ENCODE results near the gene DOK1.

DOK1 gene

DNA sequence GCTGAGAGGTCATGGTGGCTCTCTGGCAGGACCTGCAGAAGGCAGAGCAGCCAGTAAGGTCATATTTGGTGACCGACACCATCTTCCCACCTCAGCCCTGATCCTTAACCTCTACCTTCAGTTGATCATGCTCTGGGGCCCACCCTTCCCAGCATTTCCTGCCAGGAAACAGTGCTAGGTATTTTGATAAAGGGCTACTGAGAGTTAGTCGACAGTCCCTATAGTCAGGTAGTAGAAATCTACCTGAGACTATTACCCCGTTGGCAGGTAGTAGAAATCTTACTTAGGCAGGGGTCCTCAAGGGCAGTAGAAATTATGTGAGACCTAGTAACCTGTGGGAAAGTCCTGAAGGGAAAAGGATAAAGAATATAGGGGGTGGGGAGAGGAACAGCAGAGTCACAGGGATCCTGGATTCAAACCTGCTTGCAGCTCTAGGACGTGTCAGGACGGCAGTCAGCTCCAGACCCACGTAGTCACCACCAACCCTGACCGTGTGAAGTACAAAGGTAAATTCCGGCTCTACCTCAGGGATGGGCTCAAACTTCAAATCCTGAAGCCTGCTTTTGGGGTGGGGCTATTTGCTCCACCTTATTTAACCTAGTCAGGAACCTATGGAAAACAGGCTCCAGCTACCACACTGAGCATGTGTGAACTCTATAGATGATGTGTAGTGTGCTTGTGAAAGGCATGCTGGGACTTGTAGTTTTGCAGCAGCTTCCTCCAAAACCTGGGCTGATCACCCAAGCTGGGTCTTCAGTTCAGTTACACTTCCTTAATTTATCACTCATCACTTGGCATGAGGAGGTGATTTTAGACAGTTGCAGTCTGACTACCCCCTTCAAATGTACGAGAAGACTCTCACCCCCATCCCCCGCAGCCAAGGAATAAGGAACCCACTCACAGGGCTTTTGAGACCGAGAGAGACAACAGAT is 28.5 kb upstream of the DOK1 start, which contains the start of gene DQX1:
DQX1 (minus strand) TSS at position 515 of the 932 bp plus-strand sequence; CDS start at position 13, 502 bp downstream.
- peak; percentile 37 to 53 for DNase-seq

GRCh38 chr2:74526649-74527230 is 27.8 kb upstream of the DOK1 start:
- no peak for DNase-seq

DNA sequence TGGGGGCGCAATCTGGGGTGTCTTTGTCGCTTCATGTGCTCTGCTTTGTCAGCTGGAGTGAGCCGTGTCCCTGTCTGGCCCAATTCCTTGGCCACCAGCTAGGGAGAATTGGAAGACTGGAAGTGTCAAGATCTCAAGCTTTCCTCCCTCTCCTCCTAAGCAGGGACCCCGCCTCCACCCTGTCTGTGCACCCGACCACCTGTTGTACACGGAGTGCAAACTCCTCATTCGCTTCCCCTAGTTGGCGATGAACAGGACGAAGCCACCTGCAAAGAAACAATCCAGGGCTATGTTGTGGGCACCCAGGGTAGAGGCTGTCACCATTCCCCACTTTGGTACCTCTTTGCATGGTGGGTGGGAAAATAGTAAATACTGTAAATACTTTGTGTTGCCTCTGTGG is 26.8 kb upstream of the DOK1 start:
- DNase-seq, result no peak

GRCh38 chr2:74528600-74529356 is 25.7 kb upstream of the DOK1 start:
- DNase-seq, result no peak

GRCh38 chr2:74529357-74530238 is 24.9 kb upstream of the DOK1 start, which contains the start of the genes AUP1 and HTRA2:
AUP1 (minus strand) TSS chr2:74529706; CDS start chr2:74529629, 77 bp downstream.
HTRA2 (plus strand) TSS chr2:74529933; CDS start chr2:74530007, 74 bp downstream.
- DNase-seq, result peak; percentile 95 to 99

- DNase-seq, result peak in 1 of 2 experiments; percentile 50
These were observed 24.0 kb upstream of the DOK1 start for GRCh38 chr2:74530239-74531187.

DNA sequence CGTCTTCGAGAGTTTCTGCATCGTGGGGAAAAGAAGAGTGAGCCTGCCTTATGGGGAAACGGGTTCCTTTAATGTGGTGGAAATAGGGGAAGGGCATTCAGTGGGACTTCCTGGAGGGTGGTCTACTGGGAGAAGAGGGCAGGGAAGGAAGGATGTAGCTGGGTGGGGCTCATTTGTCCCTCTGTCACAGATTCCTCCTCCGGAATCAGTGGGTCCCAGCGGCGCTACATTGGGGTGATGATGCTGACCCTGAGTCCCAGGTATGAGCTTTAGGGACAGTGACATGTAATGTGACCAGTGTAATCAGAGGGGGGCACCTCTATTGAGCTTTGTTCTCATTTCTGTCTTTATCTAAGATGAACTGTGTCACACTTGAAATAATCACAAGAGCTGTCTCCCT is 22.9 kb upstream of the DOK1 start:
- DNase-seq, result no peak

DNA sequence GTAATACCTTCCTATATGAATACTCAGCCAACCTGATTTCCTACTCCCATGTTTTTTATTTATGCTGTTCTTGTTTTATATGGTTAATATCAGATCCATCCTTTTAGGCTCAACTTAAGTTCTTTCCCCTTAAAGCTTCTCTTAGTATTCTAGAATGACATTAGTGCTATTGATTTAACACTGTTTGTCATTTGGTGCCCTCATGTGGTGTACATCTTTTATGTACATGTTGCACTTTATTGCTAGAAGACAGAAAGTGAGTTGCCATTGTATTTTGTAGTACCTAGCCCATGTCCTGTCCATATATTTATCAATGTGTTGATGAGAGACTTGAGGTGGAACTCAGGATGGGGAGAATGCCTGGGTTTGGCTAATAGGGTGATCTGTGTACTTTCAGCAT is 22.3 kb upstream of the DOK1 start:
- DNase-seq, result peak in 1 of 2 experiments; percentile 19

GRCh38 chr2:74533464-74533863 is 21.1 kb upstream of the DOK1 start:
- no peak for DNase-seq

DNA sequence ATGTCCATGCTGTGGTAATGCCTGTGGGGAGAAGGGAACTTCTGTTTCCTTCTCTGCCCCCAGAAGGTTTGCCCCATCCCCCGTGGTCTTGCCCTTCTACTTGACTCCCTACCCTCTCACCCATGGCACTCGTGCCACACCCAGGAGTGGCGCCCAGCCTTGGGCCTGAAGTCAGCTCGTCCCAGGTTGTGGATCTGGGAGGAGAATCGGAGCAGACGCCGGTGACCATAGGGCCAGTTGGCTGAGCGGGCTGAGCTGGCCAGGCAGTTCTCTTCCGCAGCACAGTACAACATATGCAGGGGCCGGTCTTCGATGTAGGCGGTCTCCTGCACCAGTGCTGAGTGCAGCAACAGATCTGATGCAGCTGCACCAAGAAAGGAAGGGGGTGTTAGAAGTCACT is 20.1 kb upstream of the DOK1 start:
- no peak for DNase-seq

DNA sequence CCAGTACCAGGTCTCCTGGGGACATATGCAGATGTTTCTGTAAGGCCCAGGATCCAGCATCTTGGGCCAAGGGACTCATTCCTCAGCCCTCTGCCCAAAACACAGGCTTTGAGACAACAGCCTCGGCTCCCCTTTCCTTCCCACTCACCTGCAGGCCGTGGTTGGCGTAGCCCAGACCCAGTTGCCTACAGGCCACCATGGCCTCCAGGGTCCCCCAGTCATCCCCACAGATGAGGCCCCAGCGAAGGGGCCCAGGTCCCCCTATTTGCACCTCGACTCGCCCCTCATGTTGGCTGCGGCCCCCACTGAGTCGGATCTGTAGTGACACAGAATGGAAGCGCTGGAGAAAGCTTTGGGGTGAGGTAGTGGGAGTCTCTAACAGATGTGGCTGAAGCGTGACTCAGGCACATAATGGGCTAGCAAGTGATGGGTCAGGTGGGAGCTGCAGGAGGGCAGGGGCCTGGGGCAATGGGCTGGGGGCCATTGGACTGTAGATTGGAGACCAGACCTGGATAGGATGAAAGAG is 19.0 kb upstream of the DOK1 start:
- DNase-seq, result no peak

DNA sequence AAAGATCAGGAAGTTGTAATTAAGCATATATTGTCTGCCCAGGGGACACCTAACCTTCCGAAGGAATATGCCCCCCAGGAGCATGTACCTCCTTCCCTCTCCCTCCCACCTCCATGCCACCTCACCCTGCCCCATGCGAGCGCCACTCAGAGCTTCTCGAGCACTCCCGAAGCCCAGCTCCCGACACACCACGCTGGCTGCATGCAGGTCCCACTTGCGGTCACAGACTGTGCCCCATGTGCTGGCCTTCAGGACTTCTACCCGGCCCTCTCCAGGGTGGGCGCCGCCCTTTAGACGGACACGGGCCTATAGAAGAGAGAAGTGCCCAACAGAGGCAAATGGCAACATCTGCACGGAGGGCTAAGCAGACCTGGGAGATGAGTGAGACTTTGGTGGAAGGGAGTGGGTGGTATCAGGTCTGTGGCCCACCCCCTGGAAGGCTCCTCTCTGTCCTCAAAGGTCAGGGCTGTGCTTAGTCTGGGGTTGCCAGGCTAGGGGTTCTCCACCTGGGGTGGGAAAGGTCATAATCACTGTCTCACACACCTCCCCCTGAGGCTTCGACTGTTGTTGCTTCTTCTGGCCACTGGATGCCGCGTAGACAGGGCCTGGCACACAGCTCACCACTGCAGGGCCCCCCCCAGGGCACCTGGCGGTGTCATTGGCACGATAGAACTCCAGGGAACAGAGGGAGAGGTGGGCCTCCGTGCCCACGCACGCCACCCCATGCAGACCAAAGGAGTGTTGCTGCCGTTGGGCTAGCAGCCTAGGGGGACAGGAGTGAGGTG is 18.2 kb upstream of the DOK1 start:
- no peak for DNase-seq

GRCh38 chr2:74537140-74537539 is 17.4 kb upstream of the DOK1 start:
- DNase-seq, result no peak

GRCh38 chr2:74538881-74539339 is 15.6 kb upstream of the DOK1 start:
- DNase-seq, result no peak

DNA sequence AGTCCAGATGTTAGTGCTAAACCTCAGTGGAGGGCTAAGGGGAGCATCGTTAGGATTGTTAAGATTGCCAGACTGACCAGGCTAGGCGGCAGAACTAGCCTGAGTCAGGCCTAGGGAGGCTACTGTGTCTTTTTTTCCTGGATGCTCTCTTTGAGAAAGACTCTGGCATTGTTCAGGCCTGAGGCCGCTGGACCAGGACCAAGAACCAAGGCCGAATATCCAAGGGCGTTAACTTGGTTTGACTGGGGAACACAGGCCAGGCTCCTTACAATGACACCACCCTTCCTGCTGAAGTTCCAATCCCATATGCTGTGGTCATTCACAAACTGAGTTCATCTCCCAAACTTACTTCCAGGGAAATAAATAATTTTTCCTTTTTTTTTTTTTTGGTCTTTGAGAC is 14.2 kb upstream of the DOK1 start:
- no peak for DNase-seq

- DNase-seq, result no peak
These were observed 11.5 kb upstream of the DOK1 start for GRCh38 chr2:74542978-74543377.

DNA sequence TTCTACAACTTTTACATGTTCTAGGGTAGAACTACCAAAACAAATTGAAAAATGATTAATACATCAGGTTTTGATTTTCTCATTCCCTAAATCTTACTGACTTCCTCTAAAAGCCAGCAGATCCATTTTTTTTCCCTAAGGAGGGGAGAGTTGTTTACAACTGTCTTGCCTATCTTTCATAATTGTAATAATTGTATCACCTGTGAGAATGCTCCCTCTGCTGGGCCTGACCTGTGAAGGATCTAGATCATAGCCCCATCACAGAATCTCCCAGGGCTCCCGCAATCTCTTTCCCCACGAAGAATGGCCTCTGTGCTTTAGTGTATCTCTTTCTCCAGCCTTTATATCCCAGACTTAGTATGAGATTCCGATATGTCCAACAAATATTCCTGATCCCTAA is 9.9 kb upstream of the DOK1 start:
- DNase-seq, result no peak

DNA sequence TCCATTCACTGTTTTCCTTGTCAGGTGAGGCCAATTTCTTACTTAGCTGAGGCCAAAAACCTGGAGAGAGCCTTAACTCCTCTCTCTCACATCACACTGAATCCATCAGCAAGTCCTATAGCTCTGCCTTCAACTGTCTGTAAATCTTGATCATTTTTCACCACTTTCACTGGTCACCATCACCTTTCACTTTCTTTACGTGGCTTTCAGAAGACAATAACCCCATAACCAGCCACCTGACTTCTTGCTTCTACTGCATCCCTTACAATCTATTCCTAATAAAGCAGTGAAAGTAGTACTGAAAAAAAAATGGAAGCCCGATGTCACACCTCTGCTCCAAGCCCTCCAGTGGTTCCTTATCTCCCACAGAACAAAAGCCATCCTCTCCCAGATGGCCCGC is 8.5 kb upstream of the DOK1 start:
- no peak for DNase-seq

DNA sequence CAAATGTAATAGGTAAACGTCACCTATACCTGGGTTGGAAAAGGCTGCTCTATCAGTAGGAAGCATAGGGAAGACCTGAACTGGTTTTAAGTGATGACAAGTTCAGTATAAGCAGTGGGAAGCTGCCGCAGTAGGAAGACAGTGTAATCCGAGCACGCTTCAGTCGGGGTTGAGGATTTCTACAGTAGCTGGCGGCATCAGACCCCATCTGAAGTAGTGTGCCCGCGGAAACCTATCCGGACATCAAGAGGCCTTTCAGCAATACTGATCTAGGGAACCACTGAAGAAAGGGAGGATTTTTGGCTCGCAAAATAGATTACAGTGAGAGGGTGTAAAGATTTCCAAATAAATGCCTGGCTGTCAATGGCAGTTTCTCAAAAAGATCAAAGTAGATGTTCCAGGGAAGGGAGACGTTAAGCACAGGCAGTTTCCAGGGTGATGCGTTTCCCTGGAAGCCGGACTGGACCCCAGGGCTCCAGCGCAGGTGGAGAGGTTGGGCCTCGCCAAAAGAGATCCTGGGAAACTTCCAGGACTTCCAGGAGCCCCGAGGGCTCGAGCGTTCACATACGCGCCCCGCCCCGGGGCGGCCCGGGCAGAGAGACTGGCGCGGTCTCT is 6.1 kb upstream of the DOK1 start:
- peak; percentile 40 to 68 for DNase-seq
